ENCODE data around the gene AATK. TPM values are rescaled to one million over a fixed set of nuclear protein-coding genes. Genes with fewer than 3 reads are reported as not detected.
A peak's percentile ranks its signal among the peaks of the same experiment; 100 is the strongest.

Gene AATK
- total RNA-seq: 10 to 100 TPM; 29.1 to 42.2 TPM

- H3K4me1 ChIP-seq: peaks cover 52% of the 10 kb centered on the region
- H3K27ac ChIP-seq: peak within 1 kb of the TSS; percentile 82 to 92 (median 86)
- no peak for TF ChIP-seq POLR2A (IDR thresholded peaks at IDR 0.05)
- no peak for TF ChIP-seq CTCF (IDR thresholded peaks at IDR 0.05)
- DNase-seq: no peak
- H3K27me3 ChIP-seq: no peaks in the 10 kb centered on the region
- peak within 1 kb of the TSS; percentile 26 to 28 for H3K4me3 ChIP-seq
- intact Hi-C loops (cut with DNase I): no loop called here
- H3K36me3 ChIP-seq (replicated peaks in 1 of 2; ENCODE audit: insufficient read depth in 1 of 2, low read depth in 2 of 2): no peaks in the 10 kb centered on the region
- 1 to 2% methylated on average over 11 to 35 of the region's 62 CpGs for WGBS, 2 donors
- no peaks in the 10 kb centered on the region for H3K9me3 ChIP-seq
- ATAC-seq: peak; percentile 4
Measured at GRCh38 chr17:81166033-81166492, at the start of gene AATK. AATK (minus strand) TSS chr17:81166221; CDS start chr17:81165992, 229 bp downstream.

GRCh38 chr17:81213978-81214377, 48.0 kb upstream of the AATK start:
- WGBS, 2 donors: 92 to 97% methylated on average over 8 of the region's 8 CpGs
- H3K27ac ChIP-seq: no peak overlapping the region

GRCh38 chr17:81212365-81212764, 46.3 kb upstream of the AATK start:
- Histone ChIP-seq H3K27me3 (no peaks in the 10 kb centered on the region), H3K27ac (no peak overlapping the region), H3K36me3 (replicated peaks in 1 of 2; ENCODE audit: insufficient read depth in 1 of 2, low read depth in 2 of 2) (no peaks in the 10 kb centered on the region), H3K4me3 (no peak overlapping the region), H3K9me3 (no peaks in the 10 kb centered on the region), H3K4me1 (no peaks in the 10 kb centered on the region)
- 90 to 93% methylated on average over 6 to 9 of the region's 9 CpGs for WGBS, 2 donors
- DNase-seq (no peak), ATAC-seq (no peak)
- intact Hi-C loops (cut with DNase I): no loop called here
- TF ChIP-seq POLR2A (IDR thresholded peaks at IDR 0.05): no peak
- no peak for TF ChIP-seq CTCF (IDR thresholded peaks at IDR 0.05)

More at GRCh38 chr17:81213978-81214377, 48.0 kb upstream of the AATK start:
- H3K27me3 ChIP-seq: no peaks in the 10 kb centered on the region
- H3K4me3 ChIP-seq: no peak overlapping the region
- H3K9me3 ChIP-seq: no peaks in the 10 kb centered on the region
- H3K36me3 ChIP-seq (replicated peaks in 1 of 2; ENCODE audit: insufficient read depth in 1 of 2, low read depth in 2 of 2): no peaks in the 10 kb centered on the region
- no peak for TF ChIP-seq CTCF (IDR thresholded peaks at IDR 0.05)
- no peak for TF ChIP-seq POLR2A (IDR thresholded peaks at IDR 0.05)
- intact Hi-C loops (cut with DNase I): no loop called here
- DNase-seq: no peak
- no peak for ATAC-seq
- no peaks in the 10 kb centered on the region for H3K4me1 ChIP-seq

GRCh38 chr17:81210868-81211267, 44.8 kb upstream of the AATK start:
- no peaks in the 10 kb centered on the region for H3K27me3 ChIP-seq
- DNase-seq: no peak
- H3K9me3 ChIP-seq: no peaks in the 10 kb centered on the region
- no peaks in the 10 kb centered on the region for H3K36me3 ChIP-seq (replicated peaks in 1 of 2; ENCODE audit: insufficient read depth in 1 of 2, low read depth in 2 of 2)
- ATAC-seq: peak; percentile 12
- no peak for TF ChIP-seq CTCF (IDR thresholded peaks at IDR 0.05)
- TF ChIP-seq POLR2A (IDR thresholded peaks at IDR 0.05): no peak
- WGBS, 2 donors: 71 to 72% methylated on average over 14 of the region's 14 CpGs
- no peak overlapping the region for H3K4me3 ChIP-seq
- no peak overlapping the region for H3K27ac ChIP-seq
- intact Hi-C loops (cut with DNase I): no loop called here
- no peaks in the 10 kb centered on the region for H3K4me1 ChIP-seq

- ATAC-seq (no peak), DNase-seq (no peak)
- Histone ChIP-seq H3K36me3 (replicated peaks in 1 of 2; ENCODE audit: insufficient read depth in 1 of 2, low read depth in 2 of 2) (no peaks in the 10 kb centered on the region), H3K4me1 (no peaks in the 10 kb centered on the region), H3K27me3 (no peaks in the 10 kb centered on the region), H3K4me3 (no peak overlapping the region), H3K27ac (no peak overlapping the region), H3K9me3 (no peaks in the 10 kb centered on the region)
- 65 to 80% methylated on average over 10 of the region's 10 CpGs for WGBS, 2 donors
- intact Hi-C loops (cut with DNase I): no loop called here
- TF ChIP-seq CTCF (IDR thresholded peaks at IDR 0.05) (no peak), POLR2A (IDR thresholded peaks at IDR 0.05) (no peak)
Measured at GRCh38 chr17:81210466-81210865, 44.4 kb upstream of the AATK start.
